ENCODE measurements around the gene AEBP2.
"Not testable (repeated sequence)": the region's sequence is repeated elsewhere in the genome, so short reads cannot be mapped to it uniquely, and the experiment has no call there.

Gene AEBP2

GRCh38 chr12:19439059-19440018 lies at the start of gene AEBP2:
Gene AEBP2, plus strand, starts transcription at chr12:19439492. Its CDS starts 208 bp downstream, at chr12:19439700.
- peak within 1 kb of the TSS; percentile 86 to 88 for H3K4me3 ChIP-seq (ENCODE audit: low read depth in 1 of 2, low read length in 2 of 2)
- H3K27me3 ChIP-seq (ENCODE audit: control insufficient read depth in 1 of 2, insufficient read depth in 2 of 2, low read length in 2 of 2): no peaks in the 10 kb centered on the region
- H3K9me3 ChIP-seq (ENCODE audit: control insufficient read depth in 1 of 2, low read length in 2 of 2): no peaks in the 10 kb centered on the region
- peaks cover 9 to 10% of the 10 kb centered on the region in 2 donors for H3K4me1 ChIP-seq (ENCODE audit: control insufficient read depth in 1 of 2, insufficient read depth in 2 of 2, low read length in 2 of 2)
- H3K36me3 ChIP-seq (ENCODE audit: control insufficient read depth in 1 of 2, insufficient read depth in 2 of 2, low read length in 2 of 2): no peaks in the 10 kb centered on the region
- peak within 1 kb of the TSS; percentile 86 to 93 for H3K9ac ChIP-seq (ENCODE audit: low read depth in 1 of 2, low read length in 2 of 2)
- H3K27ac ChIP-seq (ENCODE audit: low read depth, low read length): peak within 1 kb of the TSS; percentile 78

- Histone ChIP-seq H3K9me3 (ENCODE audit: control insufficient read depth in 1 of 2, low read length in 2 of 2) (no peaks in the 10 kb centered on the region), H3K27ac (ENCODE audit: low read depth, low read length) (no peak overlapping the region), H3K4me3 (ENCODE audit: low read depth in 1 of 2, low read length in 2 of 2) (no peak overlapping the region), H3K36me3 (ENCODE audit: control insufficient read depth in 1 of 2, insufficient read depth in 2 of 2, low read length in 2 of 2) (no peaks in the 10 kb centered on the region), H3K27me3 (ENCODE audit: control insufficient read depth in 1 of 2, insufficient read depth in 2 of 2, low read length in 2 of 2) (no peaks in the 10 kb centered on the region), H3K4me1 (ENCODE audit: control insufficient read depth in 1 of 2, insufficient read depth in 2 of 2, low read length in 2 of 2) (no peaks in the 10 kb centered on the region), H3K9ac (ENCODE audit: low read depth in 1 of 2, low read length in 2 of 2) (no peak overlapping the region)
Measured at GRCh38 chr12:19390051-19390598, 49.2 kb upstream of the AEBP2 start.

- H3K9ac ChIP-seq (ENCODE audit: low read depth in 1 of 2, low read length in 2 of 2); H3K27me3 ChIP-seq (ENCODE audit: control insufficient read depth in 1 of 2, insufficient read depth in 2 of 2, low read length in 2 of 2); H3K4me1 ChIP-seq (ENCODE audit: control insufficient read depth in 1 of 2, insufficient read depth in 2 of 2, low read length in 2 of 2); H3K36me3 ChIP-seq (ENCODE audit: control insufficient read depth in 1 of 2, insufficient read depth in 2 of 2, low read length in 2 of 2); H3K27ac ChIP-seq (ENCODE audit: low read depth, low read length); H3K4me3 ChIP-seq (ENCODE audit: low read depth in 1 of 2, low read length in 2 of 2); H3K9me3 ChIP-seq (ENCODE audit: control insufficient read depth in 1 of 2, low read length in 2 of 2): not testable (repeated sequence)
Measured at GRCh38 chr12:19392644-19393043, 46.6 kb upstream of the AEBP2 start.

GRCh38 chr12:19394385-19394784 lies 44.9 kb upstream of the AEBP2 start:
- Histone ChIP-seq H3K9ac (ENCODE audit: low read depth in 1 of 2, low read length in 2 of 2) (no peak overlapping the region), H3K36me3 (ENCODE audit: control insufficient read depth in 1 of 2, insufficient read depth in 2 of 2, low read length in 2 of 2) (no peaks in the 10 kb centered on the region), H3K27ac (ENCODE audit: low read depth, low read length) (no peak overlapping the region), H3K4me1 (ENCODE audit: control insufficient read depth in 1 of 2, insufficient read depth in 2 of 2, low read length in 2 of 2) (no peaks in the 10 kb centered on the region), H3K27me3 (ENCODE audit: control insufficient read depth in 1 of 2, insufficient read depth in 2 of 2, low read length in 2 of 2) (no peaks in the 10 kb centered on the region), H3K4me3 (ENCODE audit: low read depth in 1 of 2, low read length in 2 of 2) (no peak overlapping the region), H3K9me3 (ENCODE audit: control insufficient read depth in 1 of 2, low read length in 2 of 2) (no peaks in the 10 kb centered on the region)

GRCh38 chr12:19397534-19397933 lies 41.8 kb upstream of the AEBP2 start:
- H3K27ac ChIP-seq (ENCODE audit: low read depth, low read length): no peak overlapping the region
- no peaks in the 10 kb centered on the region for H3K27me3 ChIP-seq (ENCODE audit: control insufficient read depth in 1 of 2, insufficient read depth in 2 of 2, low read length in 2 of 2)
- no peaks in the 10 kb centered on the region for H3K36me3 ChIP-seq (ENCODE audit: control insufficient read depth in 1 of 2, insufficient read depth in 2 of 2, low read length in 2 of 2)
- H3K4me1 ChIP-seq (ENCODE audit: control insufficient read depth in 1 of 2, insufficient read depth in 2 of 2, low read length in 2 of 2): no peaks in the 10 kb centered on the region
- H3K9ac ChIP-seq (ENCODE audit: low read depth in 1 of 2, low read length in 2 of 2): no peak overlapping the region
- no peaks in the 10 kb centered on the region for H3K9me3 ChIP-seq (ENCODE audit: control insufficient read depth in 1 of 2, low read length in 2 of 2)
- H3K4me3 ChIP-seq (ENCODE audit: low read depth in 1 of 2, low read length in 2 of 2): no peak overlapping the region

- Histone ChIP-seq H3K27ac (ENCODE audit: low read depth, low read length) (no peak overlapping the region), H3K4me1 (ENCODE audit: control insufficient read depth in 1 of 2, insufficient read depth in 2 of 2, low read length in 2 of 2) (no peaks in the 10 kb centered on the region), H3K36me3 (ENCODE audit: control insufficient read depth in 1 of 2, insufficient read depth in 2 of 2, low read length in 2 of 2) (no peaks in the 10 kb centered on the region), H3K9me3 (ENCODE audit: control insufficient read depth in 1 of 2, low read length in 2 of 2) (no peaks in the 10 kb centered on the region), H3K9ac (ENCODE audit: low read depth in 1 of 2, low read length in 2 of 2) (no peak overlapping the region), H3K27me3 (ENCODE audit: control insufficient read depth in 1 of 2, insufficient read depth in 2 of 2, low read length in 2 of 2) (no peaks in the 10 kb centered on the region), H3K4me3 (ENCODE audit: low read depth in 1 of 2, low read length in 2 of 2) (no peak overlapping the region)
Measured at GRCh38 chr12:19398376-19399363, 40.6 kb upstream of the AEBP2 start.

GRCh38 chr12:19400649-19401285 lies 38.5 kb upstream of the AEBP2 start:
- H3K27ac ChIP-seq (ENCODE audit: low read depth, low read length); H3K36me3 ChIP-seq (ENCODE audit: control insufficient read depth in 1 of 2, insufficient read depth in 2 of 2, low read length in 2 of 2); H3K4me3 ChIP-seq (ENCODE audit: low read depth in 1 of 2, low read length in 2 of 2); H3K9me3 ChIP-seq (ENCODE audit: control insufficient read depth in 1 of 2, low read length in 2 of 2); H3K4me1 ChIP-seq (ENCODE audit: control insufficient read depth in 1 of 2, insufficient read depth in 2 of 2, low read length in 2 of 2); H3K9ac ChIP-seq (ENCODE audit: low read depth in 1 of 2, low read length in 2 of 2); H3K27me3 ChIP-seq (ENCODE audit: control insufficient read depth in 1 of 2, insufficient read depth in 2 of 2, low read length in 2 of 2): not testable (repeated sequence)

GRCh38 chr12:19402211-19402610 lies 37.1 kb upstream of the AEBP2 start:
- H3K36me3 ChIP-seq (ENCODE audit: control insufficient read depth in 1 of 2, insufficient read depth in 2 of 2, low read length in 2 of 2): no peaks in the 10 kb centered on the region
- H3K9ac ChIP-seq (ENCODE audit: low read depth in 1 of 2, low read length in 2 of 2): no peak overlapping the region
- no peaks in the 10 kb centered on the region for H3K9me3 ChIP-seq (ENCODE audit: control insufficient read depth in 1 of 2, low read length in 2 of 2)
- H3K4me3 ChIP-seq (ENCODE audit: low read depth in 1 of 2, low read length in 2 of 2): no peak overlapping the region
- H3K27ac ChIP-seq (ENCODE audit: low read depth, low read length): no peak overlapping the region
- H3K27me3 ChIP-seq (ENCODE audit: control insufficient read depth in 1 of 2, insufficient read depth in 2 of 2, low read length in 2 of 2): no peaks in the 10 kb centered on the region
- no peaks in the 10 kb centered on the region for H3K4me1 ChIP-seq (ENCODE audit: control insufficient read depth in 1 of 2, insufficient read depth in 2 of 2, low read length in 2 of 2)

GRCh38 chr12:19402743-19403431 lies 36.4 kb upstream of the AEBP2 start:
- H3K27me3 ChIP-seq (ENCODE audit: control insufficient read depth in 1 of 2, insufficient read depth in 2 of 2, low read length in 2 of 2): no peaks in the 10 kb centered on the region
- no peak overlapping the region for H3K9ac ChIP-seq (ENCODE audit: low read depth in 1 of 2, low read length in 2 of 2)
- no peaks in the 10 kb centered on the region for H3K4me1 ChIP-seq (ENCODE audit: control insufficient read depth in 1 of 2, insufficient read depth in 2 of 2, low read length in 2 of 2)
- H3K4me3 ChIP-seq (ENCODE audit: low read depth in 1 of 2, low read length in 2 of 2): no peak overlapping the region
- H3K27ac ChIP-seq (ENCODE audit: low read depth, low read length): no peak overlapping the region
- no peaks in the 10 kb centered on the region for H3K36me3 ChIP-seq (ENCODE audit: control insufficient read depth in 1 of 2, insufficient read depth in 2 of 2, low read length in 2 of 2)
- no peaks in the 10 kb centered on the region for H3K9me3 ChIP-seq (ENCODE audit: control insufficient read depth in 1 of 2, low read length in 2 of 2)

Data from duodenal mucosa (tissue), 2 donors.